ENCODE data around the gene CHMP6.

The CHMP6 gene

DNA sequence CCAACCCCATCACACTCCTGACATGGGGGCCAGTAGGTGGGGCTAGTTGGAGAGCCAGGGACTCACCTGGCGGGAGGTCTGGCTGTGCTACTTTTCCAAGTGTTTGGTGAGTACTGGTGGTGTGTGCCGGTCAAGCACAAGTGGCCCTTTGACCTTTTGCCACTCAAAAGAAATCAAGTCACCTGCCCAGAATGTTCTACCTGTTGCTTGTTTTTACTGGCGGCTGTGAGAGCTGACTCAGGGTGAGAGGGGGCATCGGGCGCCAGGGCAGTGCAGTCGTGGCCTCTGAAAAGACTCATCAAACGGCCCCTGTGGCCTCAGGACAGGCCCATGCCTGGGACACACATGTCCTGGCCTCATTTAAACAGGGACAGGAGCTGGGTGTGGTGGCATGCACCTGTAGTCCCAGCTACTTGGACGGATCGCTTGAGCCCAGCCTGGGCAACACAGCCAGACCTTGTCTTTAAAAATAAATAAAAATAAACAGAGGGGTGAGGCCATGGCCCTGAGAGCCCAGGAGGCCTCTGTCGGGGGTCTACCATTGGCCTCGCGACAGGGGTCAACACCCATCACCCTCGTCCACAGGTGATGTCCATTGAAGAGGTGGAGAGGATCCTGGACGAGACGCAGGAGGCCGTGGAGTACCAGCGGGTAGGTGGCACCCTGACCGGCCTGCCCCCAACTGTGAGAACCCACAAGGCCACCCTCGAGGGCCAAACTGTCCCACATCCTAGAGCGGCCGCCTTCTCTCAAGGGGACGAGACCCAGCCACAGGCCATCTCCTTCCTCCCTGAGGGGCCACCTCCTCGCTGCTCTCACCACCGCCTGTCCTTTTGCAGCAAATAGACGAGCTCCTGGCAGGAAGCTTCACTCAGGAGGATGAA is 5.0 kb downstream of the CHMP6 start:
- no peak for DNase-seq

DNA sequence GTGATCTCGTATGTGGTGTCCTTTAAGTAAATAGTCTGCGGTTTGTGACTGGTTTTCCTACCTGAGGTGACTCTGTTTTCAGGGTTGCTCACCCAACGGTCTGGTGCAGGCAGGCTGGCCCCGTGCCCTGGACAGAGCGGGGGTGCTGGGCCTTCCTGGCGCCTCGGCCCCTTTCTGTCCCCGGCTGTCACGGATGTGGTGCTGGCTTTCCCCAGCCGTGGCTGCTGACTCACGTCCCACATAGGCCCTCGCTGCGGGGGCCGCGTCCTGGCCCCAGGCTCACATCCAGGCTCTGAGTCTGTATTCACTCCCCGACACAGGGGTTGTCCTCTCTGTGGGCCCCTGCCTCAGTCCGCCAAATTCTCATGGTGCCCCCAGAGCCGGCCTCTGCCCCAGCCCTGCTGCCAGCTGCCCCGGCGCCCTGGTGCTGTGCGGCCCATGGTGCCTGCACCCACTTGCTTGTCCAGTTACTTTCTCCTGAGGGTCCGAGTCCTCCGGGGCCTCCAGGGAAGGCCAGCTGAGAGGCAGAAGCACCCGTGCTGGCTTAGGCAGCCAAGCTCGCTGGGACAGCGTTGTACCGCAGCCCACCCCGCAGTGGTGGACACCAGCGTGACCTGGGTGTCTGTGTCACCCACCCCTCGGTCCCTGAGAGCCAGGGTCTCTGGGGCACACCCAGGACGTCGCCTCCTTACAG is 5.9 kb downstream of the CHMP6 start:
- DNase-seq, result no peak

DNA sequence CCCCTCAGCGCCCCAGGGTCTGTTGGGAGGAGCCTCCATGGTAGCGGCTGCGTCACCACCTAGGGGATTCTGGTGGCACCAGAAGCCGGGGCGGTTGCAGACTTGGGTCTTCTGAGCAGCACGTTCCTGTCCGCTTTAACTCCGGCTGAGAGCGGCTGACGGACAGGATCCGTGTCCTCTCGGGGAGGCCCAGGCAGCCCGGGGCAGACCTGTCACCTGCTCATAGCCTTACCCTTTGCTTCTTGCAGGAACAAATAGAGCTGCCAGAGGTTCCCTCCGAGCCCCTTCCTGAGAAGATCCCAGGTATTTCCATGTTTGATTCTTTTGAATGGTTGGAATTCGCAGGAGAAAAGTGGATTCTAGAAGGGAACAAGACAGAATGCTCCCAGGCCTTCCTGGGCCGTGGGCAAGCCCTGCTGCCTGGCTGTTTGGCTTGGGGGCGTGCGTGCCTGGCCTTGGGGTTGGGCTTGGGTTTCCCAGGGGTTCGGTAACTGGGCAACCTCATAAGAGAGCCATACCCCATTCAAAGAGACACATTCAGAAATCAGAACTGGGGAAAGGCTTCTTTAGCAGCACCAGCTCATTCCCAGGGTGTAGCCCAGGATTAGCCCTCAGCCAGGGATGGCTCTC is 6.6 kb downstream of the CHMP6 start:
- DNase-seq, result no peak

DNA sequence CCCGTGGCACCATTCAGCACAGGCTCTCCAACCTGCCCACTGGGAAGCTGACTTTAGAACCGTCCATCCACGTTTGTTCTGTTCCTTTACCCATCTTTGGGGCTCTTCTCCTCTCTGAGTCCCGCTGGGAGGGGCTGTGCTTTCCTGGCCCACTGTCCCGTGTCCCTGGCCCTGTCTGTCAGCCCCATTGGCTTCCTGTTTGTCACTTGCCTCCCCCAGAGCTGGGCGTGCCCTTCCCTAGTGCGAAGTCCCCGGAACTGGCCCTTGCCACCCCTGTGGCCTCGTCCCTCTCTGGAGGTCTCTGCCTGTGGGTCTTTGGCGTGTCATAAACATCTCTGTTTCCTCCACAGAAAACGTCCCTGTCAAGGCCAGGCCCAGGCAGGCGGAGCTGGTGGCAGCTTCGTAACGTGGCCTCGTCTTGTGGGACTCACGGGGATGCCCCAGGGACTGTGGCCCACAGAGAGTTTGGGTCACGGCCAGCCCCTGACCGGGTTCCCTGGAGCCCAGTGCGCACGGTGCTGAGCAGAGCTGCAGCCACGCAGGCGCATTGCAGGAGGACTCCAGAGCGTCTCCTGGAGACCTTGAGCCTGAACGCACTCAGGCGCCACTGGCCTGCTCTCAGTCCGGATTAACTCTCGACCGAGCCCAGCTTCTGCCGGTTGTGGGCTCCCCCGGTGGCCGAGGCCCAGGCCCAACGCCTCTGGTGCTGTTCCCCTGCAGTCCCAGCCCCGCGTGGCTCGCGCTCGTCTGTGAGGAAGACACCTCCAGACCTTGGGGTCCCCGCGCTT is 7.3 kb downstream of the CHMP6 start:
- no peak for DNase-seq

DNA sequence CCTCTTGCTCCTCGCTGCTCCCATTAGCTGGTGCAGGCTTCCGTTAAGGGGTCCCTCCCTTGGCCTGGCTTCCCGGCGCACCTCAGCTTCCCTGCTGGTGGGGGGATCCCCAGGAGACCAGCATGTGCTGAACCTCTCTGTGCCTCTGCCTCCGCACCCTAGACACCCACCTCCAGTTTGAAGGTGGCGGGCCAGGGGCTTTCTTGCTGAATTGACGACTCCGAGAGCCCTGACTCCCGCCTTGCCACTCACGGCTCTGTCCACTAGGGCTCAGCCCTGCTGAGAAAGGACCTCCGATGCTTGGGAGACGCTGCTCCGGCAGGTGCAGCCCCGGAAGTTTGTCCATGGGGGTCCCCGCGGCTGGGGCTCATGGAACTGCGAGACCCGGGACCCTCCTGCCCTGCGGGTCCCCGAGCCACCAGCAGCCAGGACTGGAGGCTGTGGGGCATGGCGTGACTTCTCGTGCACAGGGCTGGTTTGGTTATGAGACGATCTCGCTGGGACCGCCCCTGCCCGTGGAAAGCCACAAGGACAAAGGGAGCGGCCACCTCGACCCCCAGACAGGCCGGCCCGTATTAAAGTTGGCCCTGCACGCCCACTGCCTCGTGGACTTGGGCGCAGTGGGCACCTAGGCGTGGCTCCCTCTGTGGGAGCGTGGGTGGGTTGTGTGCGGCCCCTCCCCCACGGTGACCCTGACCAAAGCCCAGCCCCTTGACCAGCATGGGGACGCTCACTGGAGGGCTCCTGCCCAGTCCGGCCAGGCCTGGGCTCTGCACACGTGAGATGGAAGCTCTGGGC is 8.1 kb downstream of the CHMP6 start:
- no peak for DNase-seq

DNA sequence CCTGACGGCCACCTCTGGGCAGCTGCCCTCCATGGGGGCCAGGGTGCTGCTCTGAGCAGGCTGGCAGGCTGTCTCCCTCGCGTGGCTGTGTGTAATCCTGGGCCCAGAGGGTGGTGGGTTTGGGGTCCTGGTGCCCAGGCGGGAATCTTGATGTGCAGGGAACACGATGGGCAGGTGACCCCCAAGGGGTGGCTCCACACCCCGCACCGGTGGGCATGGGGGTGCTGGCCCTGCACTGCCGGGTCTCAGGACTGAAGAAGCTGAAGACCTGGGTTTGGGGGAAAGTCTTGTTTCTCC is 8.6 kb downstream of the CHMP6 start:
- no peak for DNase-seq

DNA sequence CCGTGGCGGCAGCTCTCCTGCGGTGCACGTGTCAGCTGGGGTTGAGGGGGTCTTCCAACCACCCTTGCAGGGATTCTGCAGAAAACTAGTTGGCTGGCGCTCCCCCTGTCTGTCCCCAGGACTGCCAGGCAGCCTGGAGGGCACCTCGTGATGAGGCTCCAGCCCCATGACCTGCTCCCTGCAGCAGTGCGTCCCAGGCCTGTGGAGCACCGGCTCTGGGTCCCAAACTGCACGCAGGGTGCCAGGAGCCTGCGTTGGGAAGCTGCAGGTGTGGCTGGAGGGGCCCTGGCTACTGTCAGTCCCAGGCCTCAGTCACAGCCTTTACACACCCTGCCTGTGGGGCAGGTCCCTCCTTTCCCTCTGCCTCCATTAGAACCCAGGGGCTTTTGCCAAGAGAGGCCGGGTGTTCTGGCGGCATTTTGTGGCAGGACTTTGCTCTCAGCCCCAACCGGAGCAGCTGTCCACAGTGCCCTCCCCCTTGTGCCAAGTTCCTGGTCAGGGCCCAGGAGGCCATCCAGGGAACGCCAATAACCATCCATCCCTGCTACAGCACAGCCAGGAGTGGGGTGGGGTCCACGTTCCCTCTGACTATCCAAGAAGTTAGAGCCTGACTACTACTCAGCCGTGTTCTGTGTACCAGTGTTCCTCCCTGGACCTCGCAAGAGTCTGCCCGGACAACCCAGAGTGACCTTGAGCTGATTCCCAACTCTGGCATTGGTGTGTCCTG is 9.2 kb downstream of the CHMP6 start:
- DNase-seq, result no peak

DNA sequence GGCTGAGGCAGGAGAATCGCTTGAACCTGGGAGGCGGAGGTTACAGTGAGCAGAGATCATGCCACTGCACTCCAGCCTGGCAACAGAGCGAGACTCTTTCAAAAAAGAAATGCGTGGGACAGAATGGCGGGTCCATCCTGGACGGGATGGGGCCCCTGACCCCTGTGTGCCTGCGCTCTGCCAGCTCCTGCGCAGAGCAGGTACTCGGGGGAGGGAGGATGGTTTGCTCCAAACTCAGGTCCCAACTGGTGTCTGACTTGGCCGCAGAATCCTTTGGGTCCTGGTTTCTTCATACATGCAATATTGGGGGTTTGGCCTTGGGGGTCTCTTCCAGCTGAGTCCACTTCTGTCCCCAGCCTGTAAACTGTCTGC is 10.4 kb downstream of the CHMP6 start:
- DNase-seq, result no peak

DNA sequence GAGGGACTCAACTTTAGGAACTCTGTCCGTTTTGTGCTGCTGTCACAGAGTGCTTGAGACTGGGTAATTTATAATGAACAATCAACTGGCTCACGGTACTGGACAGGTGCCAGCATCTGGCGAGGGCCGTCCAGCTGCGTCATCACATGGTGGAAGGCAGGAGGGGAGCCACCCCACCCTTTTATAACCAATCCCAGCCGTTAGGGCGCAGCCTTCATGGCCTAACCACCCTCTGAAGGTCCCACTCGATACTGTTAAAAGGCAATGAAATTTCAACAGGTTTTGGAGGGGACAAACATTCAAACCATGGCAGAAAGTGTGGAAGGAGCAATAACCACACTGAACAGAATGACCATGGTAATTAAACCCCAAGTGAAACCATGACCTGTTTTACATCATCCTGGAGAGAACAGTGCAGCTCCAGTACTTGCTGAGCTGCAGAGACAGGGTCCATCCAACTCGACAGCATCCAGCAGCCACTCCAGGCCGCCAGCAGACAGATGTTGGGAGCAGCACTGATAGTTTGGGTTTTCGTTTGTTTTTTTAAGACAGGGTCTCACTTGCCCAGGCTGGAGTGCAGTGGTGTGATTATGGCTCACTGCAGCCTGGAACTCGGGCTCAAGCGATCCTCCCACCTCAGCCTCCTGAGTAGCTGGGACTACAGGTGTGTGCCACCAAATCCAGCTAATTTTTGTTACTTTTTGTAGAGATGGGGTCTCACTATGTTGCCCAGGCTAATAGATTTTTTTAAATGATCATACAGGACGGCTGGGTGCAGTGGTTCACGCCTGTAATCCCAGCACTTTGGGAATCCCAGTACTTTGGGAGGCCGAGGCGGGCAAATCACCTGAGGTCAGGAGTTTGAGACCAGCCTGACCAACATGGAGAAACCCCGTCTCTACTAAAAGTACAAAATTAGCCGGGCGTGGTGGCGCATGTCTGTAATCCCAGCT is 11.0 kb downstream of the CHMP6 start:
- DNase-seq, result no peak

DNA sequence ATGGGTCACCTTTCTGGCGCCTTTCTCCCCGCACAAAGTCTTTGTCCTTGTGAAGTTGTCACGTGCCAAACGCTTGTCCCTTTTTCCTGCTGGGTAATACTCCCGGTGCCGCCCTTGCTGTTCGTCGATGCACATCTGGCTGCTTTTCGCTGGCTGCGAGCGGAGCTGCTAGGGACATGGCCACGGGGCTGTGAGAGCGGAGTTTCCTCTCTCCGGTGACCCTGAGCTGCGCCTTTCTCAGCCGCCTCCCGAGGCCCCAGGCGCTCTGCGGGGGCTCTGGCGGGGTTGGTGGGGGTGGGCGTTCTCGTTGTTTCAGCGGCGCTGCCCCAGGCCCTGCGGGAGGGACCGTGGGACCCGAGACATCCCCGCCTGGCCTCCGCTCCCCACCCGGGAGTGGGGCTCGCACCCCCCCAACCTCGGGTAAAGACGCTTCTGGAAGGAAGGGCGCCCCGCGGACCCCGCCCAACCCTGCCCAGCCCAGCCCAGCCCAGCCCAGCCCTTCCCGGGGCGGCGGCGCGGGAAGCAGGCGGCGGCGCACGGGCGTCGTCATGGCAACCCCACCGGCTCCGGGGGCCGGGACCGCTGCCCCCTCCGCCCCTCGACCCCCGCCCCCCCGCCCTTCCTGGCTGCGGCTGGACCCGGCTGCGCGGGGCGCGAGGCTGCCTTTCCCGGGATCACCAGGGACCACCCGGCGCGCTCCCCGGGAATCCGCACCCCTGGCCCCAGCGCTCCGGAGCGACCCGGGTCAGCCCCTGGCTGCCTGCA is 12.3 kb downstream of the CHMP6 start:
- DNase-seq, result no peak

DNA sequence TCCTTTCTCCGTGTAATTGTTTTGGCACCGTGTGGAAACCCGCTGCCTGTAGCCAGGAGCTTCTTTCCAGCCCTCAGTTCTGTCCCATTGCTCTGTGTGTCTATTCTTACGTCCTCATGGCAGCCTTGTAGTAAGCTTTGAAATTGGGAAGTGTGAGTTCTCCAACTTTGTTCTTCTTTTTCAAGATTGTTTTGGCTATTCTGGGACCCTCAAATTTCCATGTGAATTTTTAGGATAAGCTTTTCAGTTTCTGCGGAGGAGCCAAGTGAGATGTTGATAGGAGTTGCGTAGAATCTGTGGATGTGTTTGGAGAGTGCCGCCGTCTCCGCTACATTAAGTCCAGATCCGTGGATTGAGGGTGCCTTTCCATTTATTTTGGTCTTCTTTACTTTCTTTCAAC is 15.2 kb downstream of the CHMP6 start:
- no peak for DNase-seq

DNA sequence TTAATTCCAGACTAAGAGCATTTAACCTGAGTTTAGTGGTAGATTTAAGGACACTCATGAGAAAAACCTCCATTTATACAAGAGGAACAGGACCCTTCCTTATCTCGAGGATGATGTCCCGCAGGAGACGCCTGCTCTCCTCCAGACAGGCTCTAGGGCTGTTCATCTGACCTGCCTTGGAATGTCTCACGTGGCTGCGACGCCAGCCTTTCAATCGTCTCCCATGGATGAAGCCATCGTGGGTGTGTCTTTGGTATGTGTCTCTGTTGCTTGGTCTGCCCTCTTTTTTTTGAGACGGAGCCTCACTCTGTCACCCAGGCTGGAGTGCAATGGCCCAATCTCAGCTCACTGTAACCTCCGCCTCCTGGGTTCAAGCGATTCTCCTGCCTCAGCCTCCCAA is 16.5 kb downstream of the CHMP6 start:
- no peak for DNase-seq

DNA sequence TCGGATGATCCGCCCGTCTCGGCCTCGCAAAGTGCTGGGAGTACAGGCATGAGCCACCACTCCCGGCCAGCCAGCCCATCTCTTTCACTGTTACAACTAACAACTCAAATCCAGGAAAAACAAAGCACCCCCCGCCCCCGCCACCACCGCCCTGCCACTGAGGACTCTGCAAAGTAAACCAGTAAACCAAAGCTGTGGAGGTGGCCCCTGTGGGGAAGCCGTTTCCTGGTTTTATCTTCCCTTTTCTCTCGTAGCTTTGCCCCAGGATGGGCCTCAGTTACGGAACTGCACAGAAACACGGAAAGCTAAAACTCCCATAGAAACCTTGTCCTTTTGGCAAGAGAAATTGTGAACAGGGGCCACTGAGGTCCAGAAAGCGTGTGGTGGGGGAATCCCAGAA is 17.5 kb downstream of the CHMP6 start:
- DNase-seq, result no peak

DNA sequence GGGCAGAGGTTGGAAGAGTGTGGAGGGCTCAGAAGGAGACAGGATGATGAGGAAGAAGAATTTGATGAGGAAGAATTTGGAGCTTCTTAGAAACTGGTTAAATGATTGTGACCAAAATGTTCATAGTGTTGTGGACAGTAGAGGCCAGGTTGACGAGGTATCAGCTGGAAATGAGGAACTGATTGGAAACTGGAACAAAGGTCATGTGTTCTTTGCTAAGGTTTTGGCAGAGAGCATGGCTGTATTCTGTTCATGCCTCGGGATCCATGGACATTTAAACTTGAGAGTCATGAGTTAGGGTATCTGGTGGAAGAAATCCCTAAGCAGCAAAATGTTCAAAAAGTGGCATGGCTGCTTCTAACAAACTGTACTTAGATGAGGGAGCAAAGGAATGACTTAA is 19.3 kb downstream of the CHMP6 start:
- no peak for DNase-seq

DNA sequence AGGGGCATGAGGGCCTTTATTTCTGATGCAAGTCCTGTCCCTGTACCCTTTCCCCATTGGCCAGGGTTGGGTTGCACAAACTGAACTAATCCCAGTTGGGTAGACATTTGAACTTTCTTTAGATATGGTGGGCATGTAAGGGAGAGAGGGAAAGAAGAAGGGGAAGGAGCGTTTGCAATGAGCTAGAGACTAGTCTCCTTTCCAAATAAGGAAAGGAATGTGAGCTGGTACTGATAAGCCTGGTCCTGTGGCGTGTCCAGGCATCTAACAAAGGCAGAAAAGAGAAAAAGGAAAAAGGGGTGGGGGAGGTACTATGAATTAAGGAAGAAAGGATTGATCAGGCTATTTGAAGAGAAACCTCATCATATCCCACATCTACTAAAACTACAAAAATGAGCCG is 20.3 kb downstream of the CHMP6 start:
- no peak for DNase-seq

DNA sequence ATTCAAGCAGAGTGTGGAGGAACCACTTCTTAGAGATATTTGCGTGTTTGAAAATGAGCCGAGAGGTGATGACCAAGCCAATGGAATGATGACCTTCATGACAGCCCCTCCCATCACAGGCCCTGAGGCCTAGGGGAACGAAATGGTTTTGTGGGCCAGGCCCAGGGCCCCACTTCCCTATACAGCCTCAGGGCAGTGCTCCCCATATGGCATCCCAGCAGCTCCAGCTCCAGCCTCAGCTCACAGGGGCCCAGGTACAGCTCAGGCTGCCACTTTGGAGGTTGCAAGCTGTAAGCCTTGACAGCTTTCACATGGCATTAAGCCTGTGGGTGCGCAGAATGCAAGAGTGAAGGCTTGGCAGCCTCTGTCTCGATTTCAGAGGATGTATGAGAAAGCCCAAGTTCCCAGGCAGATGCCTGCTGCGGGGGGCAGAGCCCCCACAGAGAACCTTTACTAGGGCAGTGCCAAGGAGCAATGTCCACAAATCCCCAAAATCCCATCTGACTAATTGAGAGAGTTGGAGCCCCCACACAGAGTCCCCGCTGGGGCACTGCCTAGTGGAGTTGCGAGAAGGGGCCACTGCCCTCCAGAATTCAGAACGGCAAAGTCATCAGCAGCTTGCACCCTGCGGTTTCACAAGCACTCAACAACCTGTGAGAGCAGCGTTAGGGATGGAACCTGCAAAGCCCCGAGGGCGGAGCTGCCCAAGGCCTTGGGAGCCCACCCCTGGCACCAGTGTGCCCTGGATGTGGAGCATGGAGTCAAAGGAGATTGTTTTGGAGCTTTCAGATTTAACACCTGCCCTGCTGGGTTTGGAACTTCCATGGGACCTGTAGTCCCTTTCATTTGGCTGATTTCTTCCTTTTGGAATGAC is 21.2 kb downstream of the CHMP6 start:
- no peak for DNase-seq

DNA sequence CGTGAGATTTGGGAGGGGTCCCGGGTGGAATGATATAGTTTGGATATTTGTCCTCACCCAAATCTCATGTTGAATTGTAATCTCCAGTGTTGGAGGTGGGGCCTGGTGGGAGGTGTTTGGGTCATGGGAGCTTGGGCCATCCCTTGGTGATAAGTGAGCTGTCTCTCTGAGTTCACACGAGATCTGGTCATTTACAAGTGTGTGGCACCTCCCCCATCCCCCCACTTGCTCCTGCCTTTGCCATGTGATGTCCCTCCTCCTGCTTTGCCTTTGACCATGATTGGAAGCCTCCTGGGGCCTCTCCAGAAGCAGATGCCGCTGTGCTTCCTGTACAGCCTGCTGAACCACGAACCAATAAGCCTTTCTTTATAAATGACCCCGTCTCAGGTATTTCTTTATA is 22.0 kb downstream of the CHMP6 start:
- DNase-seq, result no peak

DNA sequence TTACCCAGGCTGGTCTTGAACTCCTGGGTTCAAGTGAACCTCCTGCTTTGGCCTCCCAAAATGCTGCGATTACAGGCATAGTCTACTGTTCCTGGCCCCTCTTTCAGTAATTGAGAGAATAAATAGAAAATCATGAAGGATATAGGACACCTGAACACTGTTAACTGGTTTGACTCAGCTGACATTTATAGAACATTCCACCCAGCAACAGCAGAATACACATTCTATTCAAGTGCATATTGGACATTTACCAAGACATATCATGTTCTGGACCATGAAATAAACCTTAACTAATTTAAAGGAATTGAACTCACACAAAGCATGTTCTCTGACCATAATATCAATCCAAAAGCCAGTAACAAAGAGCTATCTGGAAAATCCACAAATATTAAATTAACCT is 23.5 kb downstream of the CHMP6 start:
- no peak for DNase-seq

DNA sequence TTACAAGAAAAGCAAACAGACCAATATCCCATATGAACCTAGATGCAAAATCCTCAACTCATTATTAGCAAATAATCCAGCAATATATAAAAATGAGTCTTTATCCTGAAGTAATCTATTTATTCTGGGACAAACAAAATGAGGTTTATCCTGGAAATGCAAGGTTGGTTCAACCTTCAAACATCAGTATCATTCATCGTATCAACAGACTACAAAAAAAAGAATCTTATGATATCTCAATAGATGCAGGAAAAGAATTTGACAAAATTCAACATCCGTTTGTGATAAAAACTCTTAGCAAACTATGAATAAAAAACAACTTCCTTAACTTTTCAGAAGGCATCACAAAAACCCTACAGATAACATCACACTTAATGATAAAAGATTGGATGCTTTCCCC is 24.9 kb downstream of the CHMP6 start:
- DNase-seq, result no peak
